Measurements from ENCODE around the gene TOMM6.

- no peak for TF ChIP-seq CTCF (IDR thresholded peaks at IDR 0.05)
- TF ChIP-seq POLR2A (IDR thresholded peaks at IDR 0.05) = no peak
These were observed 31.1 kb upstream of the TOMM6 start for GRCh38 chr6:41756354-41756753.

All from thyroid gland (tissue), 4 donors.